Spinal cord (tissue), 10 donors: ENCODE data around the gene KDR. TPM values are rescaled to one million over a fixed set of nuclear protein-coding genes. Genes with fewer than 3 reads are reported as not detected.

Experiments used
- DNase-seq, 6 donors: peaks; one replicate each; pipeline versions ENCODE4 v3.0.0 to v3.0.0-alpha.2; 2013 to 2015; ENCODE audit warnings: low spot score in 6 of 6, low read depth in 4 of 6
- H3K27ac ChIP-seq: one replicate; pipeline ENCODE4 v1.5.1; 2013; ENCODE audit warnings: low read depth, low read length, control low read depth
- H3K27me3 ChIP-seq: one replicate; pipeline ENCODE4 v1.6.1; 2013; ENCODE audit warnings: low read length; ENCODE audit not compliant: control insufficient read depth, insufficient read depth
- H3K36me3 ChIP-seq: one replicate; pipeline ENCODE4 v1.6.1; 2013; ENCODE audit warnings: low read length; ENCODE audit not compliant: control insufficient read depth, insufficient read depth
- H3K4me1 ChIP-seq: one replicate; pipeline ENCODE4 v1.6.1; 2013; ENCODE audit warnings: low read length; ENCODE audit not compliant: control insufficient read depth, insufficient read depth
- H3K4me3 ChIP-seq: one replicate; pipeline ENCODE4 v1.5.1; 2013; ENCODE audit warnings: low read depth, low read length, control low read depth
- H3K9me3 ChIP-seq: one replicate; pipeline ENCODE4 v1.6.1; 2013; ENCODE audit warnings: low read length; ENCODE audit not compliant: control insufficient read depth, insufficient read depth
- WGBS: methylation state at CpG from one replicate; pipeline ENCODE4 v1.1.5; 2013; ENCODE audit warnings: missing lambda C conversion rate; ENCODE audit not compliant: insufficient coverage; 5-methylcytosine and 5-hydroxymethylcytosine counted together
- long read RNA-seq, 4 donors: transcript quantifications; one replicate each; lab custom pipeline, GENCODE V29; 2026
- polyA plus RNA-seq, 2 donors: library from polyadenylated mRNA; unstranded; fragments of 120-200 nt; gene quantifications; one replicate each; pipeline ENCODE4 v1.2.1, GENCODE V29; 2013; ENCODE audit not compliant: insufficient read length in 2 of 2
- total RNA-seq, 2 donors: library from RNA; depleted of rRNA in 1 of 2; stranded (reverse); fragments of 120-200 nt in 1 of 2; fragments of >200 nt in 1 of 2; gene quantifications; one replicate each; pipeline versions ENCODE4 v1.2.3 to v1.2.4, GENCODE V29; 2013 to 2014
- donor health status: healthy.

KDR gene
- total RNA-seq, result 100 to 1,000 TPM in 1 of 2 donors, 10 to 100 TPM in 1; 79.9 to 217 TPM
- polyA plus RNA-seq, result 10 to 100 TPM; 29.1 to 34.9 TPM
- long read RNA-seq, donor 1, result 0 reads
- long read RNA-seq, donor 2, full-length matches to known transcripts, result 1 of 1 reads
- long read RNA-seq, donor 2, partial matches to known transcripts, result 0 of 1 reads
- long read RNA-seq, donor 2, other reads (novel, unspliced or antisense), result 0 of 1 reads
- long read RNA-seq, donor 3, full-length matches to known transcripts, result 1 of 1 reads
- long read RNA-seq, donor 3, partial matches to known transcripts, result 0 of 1 reads
- long read RNA-seq, donor 3, other reads (novel, unspliced or antisense), result 0 of 1 reads
- long read RNA-seq, donor 4, full-length matches to known transcripts, result 1 of 17 reads
- long read RNA-seq, donor 4, partial matches to known transcripts, result 16 of 17 reads
- long read RNA-seq, donor 4, other reads (novel, unspliced or antisense), result 0 of 17 reads

GRCh38 chr4:55125087-55125721 is at the start of gene KDR:
TSS of gene KDR (minus strand) at chr4:55125595. CDS start at chr4:55125293, 302 bp downstream.
- no peaks in the 10 kb centered on the region for H3K36me3 ChIP-seq
- peak within 1 kb of the TSS; percentile 39 for H3K4me3 ChIP-seq
- peak in 2 of 6 donors; percentile 57 to 66 for DNase-seq
- peaks cover 18% of the 10 kb centered on the region for H3K4me1 ChIP-seq
- no peaks in the 10 kb centered on the region for H3K9me3 ChIP-seq
- under 1% methylated on average over 53 of the region's 57 CpGs for WGBS
- peaks cover 23% of the 10 kb centered on the region for H3K27me3 ChIP-seq
- no peak within 1 kb of the TSS for H3K27ac ChIP-seq

- Histone ChIP-seq H3K4me1 (no peaks in the 10 kb centered on the region), H3K9me3 (no peaks in the 10 kb centered on the region), H3K36me3 (no peaks in the 10 kb centered on the region), H3K27me3 (no peaks in the 10 kb centered on the region), H3K4me3 (no peak overlapping the region), H3K27ac (no peak overlapping the region)
- no CpG with 5 or more reads among the region's 1 CpG for WGBS
- no peak for DNase-seq
Observed at GRCh38 chr4:55173580-55173979, 48.2 kb upstream of the KDR start.

GRCh38 chr4:55172694-55173287 is 47.4 kb upstream of the KDR start:
- Histone ChIP-seq H3K9me3 (no peaks in the 10 kb centered on the region), H3K36me3 (no peaks in the 10 kb centered on the region), H3K4me1 (no peaks in the 10 kb centered on the region), H3K27ac (no peak overlapping the region), H3K27me3 (no peaks in the 10 kb centered on the region), H3K4me3 (no peak overlapping the region)
- WGBS, result 71% methylated on average over 2 of the region's 4 CpGs
- no peak for DNase-seq

- Histone ChIP-seq H3K4me3 (no peak overlapping the region), H3K27ac (no peak overlapping the region), H3K27me3 (no peaks in the 10 kb centered on the region), H3K9me3 (no peaks in the 10 kb centered on the region), H3K36me3 (no peaks in the 10 kb centered on the region), H3K4me1 (no peaks in the 10 kb centered on the region)
- no CpG with 5 or more reads among the region's 6 CpGs for WGBS
- DNase-seq, result no peak
Observed at GRCh38 chr4:55170462-55170861, 45.1 kb upstream of the KDR start.

- 30% methylated on average over 8 of the region's 12 CpGs for WGBS
- H3K4me1 ChIP-seq, result no peaks in the 10 kb centered on the region
- H3K4me3 ChIP-seq, result no peak overlapping the region
- H3K9me3 ChIP-seq, result no peaks in the 10 kb centered on the region
- DNase-seq, result peak in 1 of 6 donors; percentile 21
- no peak overlapping the region for H3K27ac ChIP-seq
- no peaks in the 10 kb centered on the region for H3K36me3 ChIP-seq
- H3K27me3 ChIP-seq, result no peaks in the 10 kb centered on the region
Observed at GRCh38 chr4:55169352-55169961, 44.1 kb upstream of the KDR start.

GRCh38 chr4:55162396-55162795 is 37.0 kb upstream of the KDR start:
- Histone ChIP-seq H3K27ac (no peak overlapping the region), H3K4me3 (no peak overlapping the region), H3K9me3 (no peaks in the 10 kb centered on the region), H3K27me3 (peaks cover 4% of the 10 kb centered on the region), H3K36me3 (no peaks in the 10 kb centered on the region), H3K4me1 (peaks cover 5% of the 10 kb centered on the region)
- no CpG with 5 or more reads among the region's 1 CpG for WGBS
- no peak for DNase-seq

- no peak for DNase-seq
- H3K36me3 ChIP-seq, result no peaks in the 10 kb centered on the region
- H3K4me1 ChIP-seq, result peaks cover 6% of the 10 kb centered on the region
- H3K4me3 ChIP-seq, result no peak overlapping the region
- no peaks in the 10 kb centered on the region for H3K9me3 ChIP-seq
- no peak overlapping the region for H3K27ac ChIP-seq
- H3K27me3 ChIP-seq, result peaks cover 8% of the 10 kb centered on the region
- WGBS, result 91% methylated on average over 4 of the region's 6 CpGs
Observed at GRCh38 chr4:55161739-55162138, 36.3 kb upstream of the KDR start.

GRCh38 chr4:55159851-55160250 is 34.5 kb upstream of the KDR start:
- peak in 1 of 6 donors; percentile 47 for DNase-seq
- Histone ChIP-seq H3K36me3 (no peaks in the 10 kb centered on the region), H3K9me3 (no peaks in the 10 kb centered on the region), H3K4me3 (no peak overlapping the region), H3K4me1 (peaks cover 6% of the 10 kb centered on the region), H3K27me3 (peaks cover 8% of the 10 kb centered on the region), H3K27ac (no peak overlapping the region)
- 80% methylated on average over 1 of the region's 2 CpGs for WGBS

- DNase-seq, result no peak
- peaks cover 8% of the 10 kb centered on the region for H3K27me3 ChIP-seq
- WGBS, result 89% methylated on average over 1 of the region's 3 CpGs
- H3K9me3 ChIP-seq, result no peaks in the 10 kb centered on the region
- H3K27ac ChIP-seq, result no peak overlapping the region
- no peaks in the 10 kb centered on the region for H3K36me3 ChIP-seq
- H3K4me1 ChIP-seq, result peaks cover 6% of the 10 kb centered on the region
- no peak overlapping the region for H3K4me3 ChIP-seq
Observed at GRCh38 chr4:55158957-55159356, 33.6 kb upstream of the KDR start.
